HFFc6 (cell line): Measurements from ENCODE around the gene TJP3. TPM values are rescaled to one million over a fixed set of nuclear protein-coding genes. Genes with fewer than 3 reads are reported as not detected.

Experiments used
- DNase-seq: peaks from one replicate; pipeline ENCODE4 v3.0.0-alpha.2; 2018
- H3K27ac Mint-ChIP-seq: 2 replicates; pipeline ENCODE4 v1.8.0; 2020; ENCODE audit warnings: mild to moderate bottlenecking, mixed read lengths
- H3K27me3 Mint-ChIP-seq: 2 replicates; pipeline ENCODE4 v1.8.0; 2021; ENCODE audit warnings: mild to moderate bottlenecking, moderate library complexity, mixed read lengths; ENCODE audit not compliant: insufficient read depth
- H3K36me3 Mint-ChIP-seq: 2 replicates; pipeline ENCODE4 v1.8.0; 2021; ENCODE audit warnings: low read depth, mixed read lengths
- H3K4me1 Mint-ChIP-seq: 2 replicates; pipeline ENCODE4 v1.8.0; 2020; ENCODE audit warnings: low read depth, mixed read lengths
- H3K4me3 Mint-ChIP-seq: 2 replicates; pipeline ENCODE4 v1.8.0; 2020; ENCODE audit warnings: mild to moderate bottlenecking, moderate library complexity, mixed read lengths
- H3K9me3 Mint-ChIP-seq: 2 replicates; pipeline ENCODE4 v1.8.0; 2020; ENCODE audit warnings: mild to moderate bottlenecking, mixed read lengths
- total RNA-seq, 6 experiments: library from RNA; stranded (reverse); fragmentation: NEBNext Ultra II Directional; extraction: Animal tissue kit (Norgen Biotek cat#: 25700); gene quantifications; 2 replicates in 1 of 6; 3 replicates in 5 of 6; pipeline ENCODE4 v1.2.3, GENCODE V29; 2021
- TF ChIP-seq, protein P1 (sequence below): fragments of 200-600 bp; sonication (generic); IDR thresholded peaks from 2 replicates; pipeline ENCODE4 v1.5.0; 2021; ENCODE audit warnings: antibody characterized with exemption, mild to moderate bottlenecking

Gene TJP3
- total RNA-seq, 6 experiments from 2014 or later, result not detected

GRCh38 chr19:3710265-3710812, 2.2 kb downstream of the TJP3 start:
- H3K36me3 Mint-ChIP-seq, result no peaks in the 10 kb centered on the region
- H3K9me3 Mint-ChIP-seq, result no peaks in the 10 kb centered on the region
- TF ChIP-seq, protein P1, sequence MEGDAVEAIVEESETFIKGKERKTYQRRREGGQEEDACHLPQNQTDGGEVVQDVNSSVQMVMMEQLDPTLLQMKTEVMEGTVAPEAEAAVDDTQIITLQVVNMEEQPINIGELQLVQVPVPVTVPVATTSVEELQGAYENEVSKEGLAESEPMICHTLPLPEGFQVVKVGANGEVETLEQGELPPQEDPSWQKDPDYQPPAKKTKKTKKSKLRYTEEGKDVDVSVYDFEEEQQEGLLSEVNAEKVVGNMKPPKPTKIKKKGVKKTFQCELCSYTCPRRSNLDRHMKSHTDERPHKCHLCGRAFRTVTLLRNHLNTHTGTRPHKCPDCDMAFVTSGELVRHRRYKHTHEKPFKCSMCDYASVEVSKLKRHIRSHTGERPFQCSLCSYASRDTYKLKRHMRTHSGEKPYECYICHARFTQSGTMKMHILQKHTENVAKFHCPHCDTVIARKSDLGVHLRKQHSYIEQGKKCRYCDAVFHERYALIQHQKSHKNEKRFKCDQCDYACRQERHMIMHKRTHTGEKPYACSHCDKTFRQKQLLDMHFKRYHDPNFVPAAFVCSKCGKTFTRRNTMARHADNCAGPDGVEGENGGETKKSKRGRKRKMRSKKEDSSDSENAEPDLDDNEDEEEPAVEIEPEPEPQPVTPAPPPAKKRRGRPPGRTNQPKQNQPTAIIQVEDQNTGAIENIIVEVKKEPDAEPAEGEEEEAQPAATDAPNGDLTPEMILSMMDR, result no peak
- H3K4me1 Mint-ChIP-seq, result peaks cover 10% of the 10 kb centered on the region; the same call in 1 of the 2 replicates
- no peak overlapping the region for H3K4me3 Mint-ChIP-seq
- no peak overlapping the region for H3K27ac Mint-ChIP-seq
- no peak for DNase-seq
- peaks cover 14% of the 10 kb centered on the region for H3K27me3 Mint-ChIP-seq

GRCh38 chr19:3712663-3713611, 4.8 kb downstream of the TJP3 start:
- TF ChIP-seq, protein P1, result no peak
- Mint-ChIP-seq H3K27me3 (peaks cover 12% of the 10 kb centered on the region), H3K4me3 (no peak overlapping the region), H3K36me3 (no peaks in the 10 kb centered on the region), H3K9me3 (no peaks in the 10 kb centered on the region), H3K4me1 (peaks cover 10% of the 10 kb centered on the region; the same call in 1 of the 2 replicates), H3K27ac (no peak overlapping the region)
- DNase-seq, result no peak

- TF ChIP-seq, protein P1, result no peak
- Mint-ChIP-seq H3K4me3 (no peak overlapping the region), H3K27me3 (peaks cover 12% of the 10 kb centered on the region), H3K9me3 (no peaks in the 10 kb centered on the region), H3K36me3 (no peaks in the 10 kb centered on the region), H3K4me1 (peaks cover 14% of the 10 kb centered on the region; the same call in 1 of the 2 replicates), H3K27ac (no peak overlapping the region)
- DNase-seq, result no peak
These were observed 8.0 kb downstream of the TJP3 start for GRCh38 chr19:3716147-3716668.

GRCh38 chr19:3719868-3720267, 11.7 kb downstream of the TJP3 start:
- TF ChIP-seq, protein P1, result no peak
- Mint-ChIP-seq H3K27ac (no peak overlapping the region), H3K9me3 (no peaks in the 10 kb centered on the region), H3K4me1 (peaks cover 8% of the 10 kb centered on the region; the same call in 1 of the 2 replicates), H3K36me3 (no peaks in the 10 kb centered on the region), H3K27me3 (peaks cover 14% of the 10 kb centered on the region; the same call in 1 of the 2 replicates), H3K4me3 (no peak overlapping the region)
- DNase-seq, result no peak

GRCh38 chr19:3720349-3720917, 12.2 kb downstream of the TJP3 start:
- peaks cover 8% of the 10 kb centered on the region; the same call in 1 of the 2 replicates for H3K4me1 Mint-ChIP-seq
- H3K27ac Mint-ChIP-seq, result no peak overlapping the region

More at GRCh38 chr19:3720349-3720917, 12.2 kb downstream of the TJP3 start:
- no peak for DNase-seq
- Mint-ChIP-seq H3K27me3 (peaks cover 17% of the 10 kb centered on the region; the same call in 1 of the 2 replicates), H3K9me3 (no peaks in the 10 kb centered on the region), H3K36me3 (no peaks in the 10 kb centered on the region), H3K4me3 (no peak overlapping the region)
- TF ChIP-seq, protein P1, result no peak
